ENCODE results near the gene CUL4A. TPM values are rescaled to one million over a fixed set of nuclear protein-coding genes. Genes with fewer than 3 reads are reported as not detected.
"Not testable (repeated sequence)": the region's sequence is repeated elsewhere in the genome, so short reads cannot be mapped to it uniquely, and the experiment has no call there.

The CUL4A gene
- total and polyA plus RNA-seq, 2 donors, result 41.6 to 57.3 TPM

DNA sequence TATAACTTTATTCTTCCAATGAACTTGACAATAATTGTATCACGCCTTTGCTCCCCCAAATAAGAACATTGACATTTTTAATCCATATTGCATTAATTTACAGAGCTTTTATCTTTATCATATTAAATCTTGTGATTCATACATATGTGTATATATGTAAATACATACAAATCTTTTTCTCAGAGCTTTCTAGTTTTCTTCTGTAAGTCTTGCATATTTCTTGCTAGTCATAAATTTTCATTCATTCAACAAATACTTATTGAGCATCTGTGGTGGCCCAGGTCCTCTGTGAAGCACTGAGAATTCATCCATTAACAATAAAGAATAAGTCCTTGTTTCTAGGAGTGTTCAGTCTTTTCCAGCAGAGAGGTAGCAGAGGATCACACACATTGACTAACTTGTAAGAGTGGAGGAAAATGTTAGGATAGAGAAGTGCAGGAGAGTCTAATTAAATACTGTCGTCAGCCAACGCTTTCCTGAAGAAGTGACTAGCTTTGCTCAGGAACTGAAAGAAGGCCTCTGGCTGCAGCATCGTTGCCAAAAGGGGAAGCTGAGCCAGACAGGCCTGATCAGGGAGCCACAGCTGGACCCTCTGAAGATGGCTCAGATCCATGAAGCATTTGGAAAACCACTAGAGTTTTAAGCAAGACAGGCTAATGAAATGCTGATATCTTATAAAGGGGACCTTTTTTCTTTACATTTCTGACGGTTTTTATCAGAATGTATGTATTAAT, 49.1 kb downstream of the CUL4A start:
- Histone ChIP-seq H3K36me3 (ENCODE audit: control insufficient read depth in 2 of 2, insufficient read depth in 2 of 2, low read length in 1 of 2) (peaks cover 56 to 73% of the 10 kb centered on the region in 2 donors), H3K27me3 (ENCODE audit: control insufficient read depth in 2 of 2, insufficient read depth in 1 of 2, low read length in 1 of 2) (no peaks in the 10 kb centered on the region), H3K4me3 (ENCODE audit: low read length in 2 of 2) (no peak overlapping the region), H3K27ac (ENCODE audit: low read depth in 1 of 2, low read length in 1 of 2) (no peak overlapping the region), H3K4me1 (ENCODE audit: control insufficient read depth in 2 of 2, insufficient read depth in 2 of 2, low read length in 2 of 2) (no peaks in the 10 kb centered on the region), H3K9me3 (ENCODE audit: control insufficient read depth in 2 of 2, insufficient read depth in 1 of 2, low read length in 1 of 2) (peaks cover 0 to 6% of the 10 kb centered on the region in 2 donors)
- no peak for DNase-seq (ENCODE audit: low read depth in 6 of 9, low spot score in 9 of 9)
- 90% methylated on average over 5 of the region's 5 CpGs for WGBS

DNA sequence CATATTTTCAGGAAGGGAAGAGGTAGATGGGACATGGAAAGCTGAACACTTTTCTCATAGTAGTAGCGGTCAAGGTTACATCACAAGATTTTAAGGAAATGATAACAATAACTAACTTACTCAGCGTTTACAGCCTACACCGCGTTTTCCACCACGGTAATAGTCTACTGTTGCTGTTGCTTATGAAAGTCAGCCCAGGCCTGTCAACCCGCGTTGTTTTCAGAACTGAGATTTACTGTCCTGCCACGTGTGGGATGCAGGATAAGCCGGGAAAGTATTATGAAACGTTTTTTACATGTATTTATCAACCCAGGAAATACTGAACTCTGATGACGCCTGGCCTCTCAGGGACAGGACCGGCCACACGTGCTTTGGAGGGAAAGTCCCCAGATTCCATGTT, 51.6 kb downstream of the CUL4A start:
- Histone ChIP-seq H3K27ac (ENCODE audit: low read depth in 1 of 2, low read length in 1 of 2) (no peak overlapping the region), H3K27me3 (ENCODE audit: control insufficient read depth in 2 of 2, insufficient read depth in 1 of 2, low read length in 1 of 2) (no peaks in the 10 kb centered on the region), H3K9me3 (ENCODE audit: control insufficient read depth in 2 of 2, insufficient read depth in 1 of 2, low read length in 1 of 2) (peaks cover 0 to 6% of the 10 kb centered on the region in 2 donors), H3K4me1 (ENCODE audit: control insufficient read depth in 2 of 2, insufficient read depth in 2 of 2, low read length in 2 of 2) (no peaks in the 10 kb centered on the region), H3K4me3 (ENCODE audit: low read length in 2 of 2) (no peak overlapping the region), H3K36me3 (ENCODE audit: control insufficient read depth in 2 of 2, insufficient read depth in 2 of 2, low read length in 1 of 2) (peaks cover 48 to 61% of the 10 kb centered on the region in 2 donors)
- no peak for DNase-seq (ENCODE audit: low read depth in 6 of 9, low spot score in 9 of 9)
- WGBS, result 97% methylated on average over 13 of the region's 13 CpGs

DNA sequence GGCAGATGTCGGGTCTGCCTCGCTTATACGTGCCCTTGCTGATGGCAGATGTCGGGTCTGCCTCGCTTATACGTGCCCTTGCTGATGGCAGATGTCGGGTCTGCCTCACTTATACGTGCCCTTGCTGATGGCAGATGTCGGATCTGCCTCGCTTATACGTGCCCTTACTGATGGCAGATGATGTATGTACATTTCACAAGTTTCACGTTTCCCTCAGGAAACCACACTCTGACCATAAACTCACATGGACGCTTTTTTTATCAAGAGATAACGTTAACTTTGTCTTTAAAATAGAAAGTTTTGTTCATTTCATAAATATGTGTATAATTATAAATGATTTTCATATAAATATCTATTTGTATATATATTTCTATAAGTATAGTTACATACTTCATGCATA, 53.6 kb downstream of the CUL4A start:
- not testable (repeated sequence) for DNase-seq (ENCODE audit: low read depth in 6 of 9, low spot score in 9 of 9); H3K27me3 ChIP-seq (ENCODE audit: control insufficient read depth in 2 of 2, insufficient read depth in 1 of 2, low read length in 1 of 2); H3K9me3 ChIP-seq (ENCODE audit: control insufficient read depth in 2 of 2, insufficient read depth in 1 of 2, low read length in 1 of 2); H3K4me3 ChIP-seq (ENCODE audit: low read length in 2 of 2); H3K27ac ChIP-seq (ENCODE audit: low read depth in 1 of 2, low read length in 1 of 2); H3K4me1 ChIP-seq (ENCODE audit: control insufficient read depth in 2 of 2, insufficient read depth in 2 of 2, low read length in 2 of 2)
- peaks cover 35 to 46% of the 10 kb centered on the region in 2 donors for H3K36me3 ChIP-seq (ENCODE audit: control insufficient read depth in 2 of 2, insufficient read depth in 2 of 2, low read length in 1 of 2)
- 68% methylated on average over 14 of the region's 14 CpGs for WGBS

DNA sequence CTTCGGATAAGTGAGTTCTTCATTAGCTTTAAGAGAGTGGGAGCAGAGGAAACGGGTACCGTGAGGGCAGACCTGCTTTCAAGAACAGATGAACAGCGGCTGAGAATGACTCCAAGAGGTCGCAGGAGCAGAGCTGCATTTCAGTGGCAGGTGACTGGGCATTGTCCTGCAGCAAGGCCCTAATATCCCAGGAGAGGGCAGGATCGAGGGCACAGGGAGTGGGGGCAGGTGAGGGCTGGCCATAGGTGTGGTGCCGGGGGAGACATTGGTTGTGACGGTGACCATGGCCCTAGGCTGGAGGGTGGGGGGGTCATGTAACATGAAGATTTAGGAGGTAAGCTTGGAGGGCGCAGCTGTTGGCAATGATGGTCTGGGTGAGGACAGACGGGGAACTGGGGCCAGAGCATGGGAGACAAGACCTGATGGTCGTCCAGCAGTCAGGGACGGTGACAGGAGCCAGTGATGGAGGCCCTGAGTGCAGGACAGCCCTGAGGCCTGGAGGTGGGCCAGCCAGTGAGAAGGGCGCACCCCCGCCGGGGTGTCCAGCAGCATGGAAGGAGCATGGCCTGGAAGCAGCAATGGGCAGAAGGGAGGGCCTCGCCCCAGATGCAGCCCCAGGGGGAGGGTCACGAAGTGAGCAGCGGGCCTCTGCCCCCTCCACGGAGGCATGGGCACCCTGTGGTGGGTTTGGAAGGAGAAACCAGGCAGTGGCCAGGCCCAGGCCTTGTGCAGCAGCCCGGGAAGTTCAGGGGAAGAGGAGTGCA, 58.4 kb downstream of the CUL4A start:
- Histone ChIP-seq H3K27me3 (ENCODE audit: control insufficient read depth in 2 of 2, insufficient read depth in 1 of 2, low read length in 1 of 2) (no peaks in the 10 kb centered on the region), H3K36me3 (ENCODE audit: control insufficient read depth in 2 of 2, insufficient read depth in 2 of 2, low read length in 1 of 2) (peaks cover 9 to 12% of the 10 kb centered on the region in 2 donors), H3K4me1 (ENCODE audit: control insufficient read depth in 2 of 2, insufficient read depth in 2 of 2, low read length in 2 of 2) (no peaks in the 10 kb centered on the region), H3K9me3 (ENCODE audit: control insufficient read depth in 2 of 2, insufficient read depth in 1 of 2, low read length in 1 of 2) (no peaks in the 10 kb centered on the region), H3K27ac (ENCODE audit: low read depth in 1 of 2, low read length in 1 of 2) (no peak overlapping the region), H3K4me3 (ENCODE audit: low read length in 2 of 2) (no peak overlapping the region)
- 98% methylated on average over 20 of the region's 20 CpGs for WGBS
- DNase-seq (ENCODE audit: low read depth in 6 of 9, low spot score in 9 of 9), result no peak

DNA sequence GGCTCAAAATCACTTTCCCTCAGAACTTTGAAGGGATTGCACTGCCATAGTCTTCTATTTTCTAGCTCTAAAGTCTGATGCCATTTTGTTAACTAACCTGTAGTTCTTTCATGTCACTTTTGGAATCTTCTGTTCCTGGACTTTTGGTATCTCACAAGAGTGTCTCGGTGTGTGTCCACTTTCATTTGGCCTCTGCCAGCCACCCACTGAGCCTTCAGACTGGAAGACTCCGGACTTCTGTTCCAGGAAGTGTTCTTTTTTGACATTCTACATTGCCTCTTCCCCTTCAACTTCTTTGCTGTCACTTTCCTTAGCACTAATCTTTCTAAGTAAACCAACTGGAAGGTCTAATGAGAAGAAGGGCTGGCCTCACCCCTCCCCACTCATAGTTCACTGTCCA, 62.6 kb downstream of the CUL4A start:
- DNase-seq (ENCODE audit: low read depth in 6 of 9, low spot score in 9 of 9), result no peak
- Histone ChIP-seq H3K4me1 (ENCODE audit: control insufficient read depth in 2 of 2, insufficient read depth in 2 of 2, low read length in 2 of 2) (no peaks in the 10 kb centered on the region), H3K9me3 (ENCODE audit: control insufficient read depth in 2 of 2, insufficient read depth in 1 of 2, low read length in 1 of 2) (no peaks in the 10 kb centered on the region), H3K27ac (ENCODE audit: low read depth in 1 of 2, low read length in 1 of 2) (no peak overlapping the region), H3K27me3 (ENCODE audit: control insufficient read depth in 2 of 2, insufficient read depth in 1 of 2, low read length in 1 of 2) (peaks cover 0 to 2% of the 10 kb centered on the region in 2 donors), H3K4me3 (ENCODE audit: low read length in 2 of 2) (no peak overlapping the region), H3K36me3 (ENCODE audit: control insufficient read depth in 2 of 2, insufficient read depth in 2 of 2, low read length in 1 of 2) (no peaks in the 10 kb centered on the region)
- 96% methylated on average over 2 of the region's 2 CpGs for WGBS

DNA sequence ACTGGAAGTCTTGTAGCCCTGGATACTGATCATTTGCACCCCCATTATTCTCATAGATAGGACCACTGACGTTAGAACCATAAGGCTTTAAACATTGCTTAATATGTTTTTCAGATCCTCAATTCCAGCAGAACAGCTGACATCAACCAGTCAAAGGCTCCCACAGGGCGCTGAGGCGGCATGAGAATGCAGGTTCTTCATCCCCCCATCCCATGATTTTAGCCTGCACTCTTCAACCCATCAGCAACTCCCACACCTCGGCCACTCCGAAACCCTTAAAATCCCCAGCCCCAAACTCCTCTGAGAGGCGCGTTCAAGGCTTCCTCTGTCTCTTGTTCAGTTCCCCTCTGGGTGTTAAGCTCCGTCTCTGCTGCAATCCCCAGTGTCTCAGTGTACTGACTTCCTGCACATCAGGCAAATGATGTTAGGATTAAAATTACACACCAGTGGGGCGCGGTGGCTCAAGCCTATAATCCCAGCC, 63.3 kb downstream of the CUL4A start:
- Histone ChIP-seq H3K4me1 (ENCODE audit: control insufficient read depth in 2 of 2, insufficient read depth in 2 of 2, low read length in 2 of 2) (no peaks in the 10 kb centered on the region), H3K9me3 (ENCODE audit: control insufficient read depth in 2 of 2, insufficient read depth in 1 of 2, low read length in 1 of 2) (no peaks in the 10 kb centered on the region), H3K4me3 (ENCODE audit: low read length in 2 of 2) (no peak overlapping the region), H3K27me3 (ENCODE audit: control insufficient read depth in 2 of 2, insufficient read depth in 1 of 2, low read length in 1 of 2) (peaks cover 0 to 2% of the 10 kb centered on the region in 2 donors), H3K36me3 (ENCODE audit: control insufficient read depth in 2 of 2, insufficient read depth in 2 of 2, low read length in 1 of 2) (no peaks in the 10 kb centered on the region), H3K27ac (ENCODE audit: low read depth in 1 of 2, low read length in 1 of 2) (no peak overlapping the region)
- no peak for DNase-seq (ENCODE audit: low read depth in 6 of 9, low spot score in 9 of 9)
- 96% methylated on average over 10 of the region's 10 CpGs for WGBS

DNA sequence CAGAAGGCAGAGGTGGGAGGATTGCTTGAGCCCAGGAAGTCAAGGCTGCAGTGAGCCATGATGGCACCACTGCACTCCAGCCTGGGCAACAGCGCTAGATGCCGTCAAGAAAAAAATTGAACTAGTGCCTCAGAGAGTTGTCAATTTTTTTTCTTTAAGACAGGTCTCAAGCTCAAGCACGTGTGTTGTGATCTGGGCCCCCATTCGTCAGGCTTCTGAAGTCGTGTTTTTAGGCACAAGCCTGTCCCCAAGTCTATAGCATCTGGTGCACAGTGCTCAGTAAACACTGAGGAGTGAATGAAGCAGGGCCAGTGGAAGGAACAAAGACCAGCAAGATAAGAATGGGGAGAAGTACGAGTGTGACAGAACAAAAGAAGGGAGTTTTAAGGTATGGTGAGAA, 63.9 kb downstream of the CUL4A start:
- Histone ChIP-seq H3K27ac (ENCODE audit: low read depth in 1 of 2, low read length in 1 of 2) (no peak overlapping the region), H3K27me3 (ENCODE audit: control insufficient read depth in 2 of 2, insufficient read depth in 1 of 2, low read length in 1 of 2) (peaks cover 0 to 2% of the 10 kb centered on the region in 2 donors), H3K4me3 (ENCODE audit: low read length in 2 of 2) (no peak overlapping the region), H3K9me3 (ENCODE audit: control insufficient read depth in 2 of 2, insufficient read depth in 1 of 2, low read length in 1 of 2) (no peaks in the 10 kb centered on the region), H3K36me3 (ENCODE audit: control insufficient read depth in 2 of 2, insufficient read depth in 2 of 2, low read length in 1 of 2) (no peaks in the 10 kb centered on the region), H3K4me1 (ENCODE audit: control insufficient read depth in 2 of 2, insufficient read depth in 2 of 2, low read length in 2 of 2) (no peaks in the 10 kb centered on the region)
- no peak for DNase-seq (ENCODE audit: low read depth in 6 of 9, low spot score in 9 of 9)
- WGBS, result 92% methylated on average over 6 of the region's 6 CpGs

DNA sequence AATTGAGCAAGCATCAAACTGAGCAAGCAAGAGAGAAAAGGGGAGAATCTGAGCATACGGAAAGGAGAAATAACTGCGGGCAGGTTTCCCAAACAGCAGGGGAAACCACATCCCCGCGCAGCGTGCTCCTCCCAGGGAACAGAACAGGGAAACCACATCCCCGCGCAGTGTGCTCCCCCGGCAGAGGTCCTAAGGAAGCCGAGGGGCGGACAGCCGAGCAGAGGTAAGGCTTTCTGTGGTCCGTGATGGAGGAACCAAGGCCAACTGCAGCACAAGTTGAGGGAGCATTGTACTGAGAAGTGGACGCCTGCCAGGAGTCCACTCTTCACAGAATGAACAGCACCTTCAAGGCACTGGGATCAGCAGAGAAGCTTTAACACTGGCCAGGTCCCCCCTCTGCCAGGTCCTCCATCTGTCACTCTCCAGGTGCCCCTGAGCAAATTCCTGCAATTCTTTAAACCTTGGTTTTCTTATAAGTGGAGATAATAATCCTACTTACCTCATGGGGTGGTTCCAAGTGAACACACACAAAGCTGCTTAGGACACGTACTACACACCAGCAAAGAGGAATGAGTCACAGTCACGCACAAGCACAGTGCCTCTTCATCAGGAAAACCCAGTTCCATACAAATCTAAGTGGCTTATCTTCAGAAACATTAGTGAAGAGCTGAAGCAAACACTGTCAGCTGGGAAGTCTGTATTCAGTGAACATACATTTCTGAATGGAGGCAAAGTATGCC, 64.6 kb downstream of the CUL4A start:
- no peak overlapping the region for H3K27ac ChIP-seq (ENCODE audit: low read depth in 1 of 2, low read length in 1 of 2)
- no peak for DNase-seq (ENCODE audit: low read depth in 6 of 9, low spot score in 9 of 9)
- WGBS, result 41% methylated on average over 15 of the region's 15 CpGs
- peaks cover 0 to 2% of the 10 kb centered on the region in 2 donors for H3K27me3 ChIP-seq (ENCODE audit: control insufficient read depth in 2 of 2, insufficient read depth in 1 of 2, low read length in 1 of 2)
- no peaks in the 10 kb centered on the region for H3K4me1 ChIP-seq (ENCODE audit: control insufficient read depth in 2 of 2, insufficient read depth in 2 of 2, low read length in 2 of 2)
- no peak overlapping the region for H3K4me3 ChIP-seq (ENCODE audit: low read length in 2 of 2)
- no peaks in the 10 kb centered on the region for H3K9me3 ChIP-seq (ENCODE audit: control insufficient read depth in 2 of 2, insufficient read depth in 1 of 2, low read length in 1 of 2)
- no peaks in the 10 kb centered on the region for H3K36me3 ChIP-seq (ENCODE audit: control insufficient read depth in 2 of 2, insufficient read depth in 2 of 2, low read length in 1 of 2)

DNA sequence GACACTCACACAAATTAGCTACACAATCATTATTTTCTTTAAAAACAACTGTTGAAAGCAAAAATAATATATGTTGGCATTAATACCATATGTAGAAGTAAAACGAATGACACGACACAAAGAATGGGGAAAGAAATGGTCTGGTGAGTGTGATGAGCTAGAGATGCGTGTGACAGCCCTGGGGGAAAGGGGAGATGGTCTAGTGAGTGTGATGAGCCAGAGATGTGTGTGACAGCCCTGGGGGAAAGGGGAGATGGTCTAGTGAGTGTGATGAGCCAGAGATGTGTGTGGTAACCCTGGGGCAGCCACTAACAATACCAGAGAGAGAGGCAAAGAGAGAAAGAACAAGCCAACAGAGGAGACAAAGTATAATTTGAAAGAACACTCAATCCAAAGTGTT, 65.3 kb downstream of the CUL4A start:
- Histone ChIP-seq H3K4me1 (ENCODE audit: control insufficient read depth in 2 of 2, insufficient read depth in 2 of 2, low read length in 2 of 2) (no peaks in the 10 kb centered on the region), H3K4me3 (ENCODE audit: low read length in 2 of 2) (no peak overlapping the region), H3K9me3 (ENCODE audit: control insufficient read depth in 2 of 2, insufficient read depth in 1 of 2, low read length in 1 of 2) (no peaks in the 10 kb centered on the region), H3K36me3 (ENCODE audit: control insufficient read depth in 2 of 2, insufficient read depth in 2 of 2, low read length in 1 of 2) (no peaks in the 10 kb centered on the region), H3K27me3 (ENCODE audit: control insufficient read depth in 2 of 2, insufficient read depth in 1 of 2, low read length in 1 of 2) (peaks cover 0 to 2% of the 10 kb centered on the region in 2 donors), H3K27ac (ENCODE audit: low read depth in 1 of 2, low read length in 1 of 2) (no peak overlapping the region)
- no peak for DNase-seq (ENCODE audit: low read depth in 6 of 9, low spot score in 9 of 9)
- 93% methylated on average over 3 of the region's 3 CpGs for WGBS

All from thymus (tissue), 11 donors.